Measurements from ENCODE around the gene ATP11C. TPM values are rescaled to one million over a fixed set of nuclear protein-coding genes. Genes with fewer than 3 reads are reported as not detected.

The ATP11C gene
- total RNA-seq, 4 donors from 2014 or later: 20.4 to 33.3 (median 27.3) TPM

- no peaks in the 10 kb centered on the region for H3K27me3 ChIP-seq
- TF ChIP-seq, protein P1, sequence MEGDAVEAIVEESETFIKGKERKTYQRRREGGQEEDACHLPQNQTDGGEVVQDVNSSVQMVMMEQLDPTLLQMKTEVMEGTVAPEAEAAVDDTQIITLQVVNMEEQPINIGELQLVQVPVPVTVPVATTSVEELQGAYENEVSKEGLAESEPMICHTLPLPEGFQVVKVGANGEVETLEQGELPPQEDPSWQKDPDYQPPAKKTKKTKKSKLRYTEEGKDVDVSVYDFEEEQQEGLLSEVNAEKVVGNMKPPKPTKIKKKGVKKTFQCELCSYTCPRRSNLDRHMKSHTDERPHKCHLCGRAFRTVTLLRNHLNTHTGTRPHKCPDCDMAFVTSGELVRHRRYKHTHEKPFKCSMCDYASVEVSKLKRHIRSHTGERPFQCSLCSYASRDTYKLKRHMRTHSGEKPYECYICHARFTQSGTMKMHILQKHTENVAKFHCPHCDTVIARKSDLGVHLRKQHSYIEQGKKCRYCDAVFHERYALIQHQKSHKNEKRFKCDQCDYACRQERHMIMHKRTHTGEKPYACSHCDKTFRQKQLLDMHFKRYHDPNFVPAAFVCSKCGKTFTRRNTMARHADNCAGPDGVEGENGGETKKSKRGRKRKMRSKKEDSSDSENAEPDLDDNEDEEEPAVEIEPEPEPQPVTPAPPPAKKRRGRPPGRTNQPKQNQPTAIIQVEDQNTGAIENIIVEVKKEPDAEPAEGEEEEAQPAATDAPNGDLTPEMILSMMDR (IDR thresholded peaks at IDR 0.05): no peak
- no peak for TF ChIP-seq POLR2AphosphoS5 (IDR thresholded peaks at IDR 0.05)
- TF ChIP-seq EP300 (IDR thresholded peaks at IDR 0.05): no peak
- no peak for TF ChIP-seq POLR2A (IDR thresholded peaks at IDR 0.05)
- H3K36me3 ChIP-seq: no peaks in the 10 kb centered on the region
- no peak overlapping the region for H3K27ac ChIP-seq
- no peak overlapping the region for H3K4me3 ChIP-seq
- peaks cover 0 to 3% (median 0%) of the 10 kb centered on the region in 3 donors for H3K4me1 ChIP-seq
- no peaks in the 10 kb centered on the region for H3K9me3 ChIP-seq
- 88 to 97% methylated on average over 3 to 5 of the region's 7 CpGs for WGBS, 2 donors (ENCODE audit: low coverage in 1 of 2)
- ATAC-seq: no peak
These were observed 112.4 kb downstream of the ATP11C start for GRCh38 chrX:139820358-139820984.

- H3K36me3 ChIP-seq: peaks cover 0 to 4% of the 10 kb centered on the region in 2 donors
- TF ChIP-seq POLR2A (IDR thresholded peaks at IDR 0.05): no peak
- H3K4me3 ChIP-seq: no peak overlapping the region
- ATAC-seq: no peak
- 76 to 80% methylated on average over 1 to 2 of the region's 2 CpGs for WGBS, 2 donors (ENCODE audit: low coverage in 1 of 2)
- no peaks in the 10 kb centered on the region for H3K27me3 ChIP-seq
- H3K27ac ChIP-seq: no peak overlapping the region
- no peaks in the 10 kb centered on the region for H3K9me3 ChIP-seq
- no peaks in the 10 kb centered on the region for H3K4me1 ChIP-seq
These were observed 116.6 kb downstream of the ATP11C start for GRCh38 chrX:139816204-139816603.

DNA sequence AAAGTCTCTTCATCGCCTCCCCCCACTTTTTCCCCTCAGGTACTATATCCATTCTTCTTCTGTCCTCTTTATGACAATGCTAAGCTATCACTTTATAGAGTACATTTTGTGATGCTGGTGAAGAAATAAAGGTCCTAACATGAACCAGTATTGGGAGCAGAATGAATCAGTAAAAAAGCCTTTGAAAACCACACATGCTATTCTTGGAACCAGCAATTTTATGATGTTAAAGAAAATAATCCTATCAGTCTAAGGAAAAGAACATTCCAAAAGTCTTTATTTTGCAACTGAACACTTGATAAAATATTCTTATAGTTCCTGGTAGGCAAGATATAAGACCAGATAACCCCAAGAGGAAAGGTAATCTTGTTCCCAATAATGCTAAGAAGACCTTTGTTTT, 117.1 kb downstream of the ATP11C start:
- Histone ChIP-seq H3K36me3 (peaks cover 0 to 4% of the 10 kb centered on the region in 2 donors), H3K4me3 (no peak overlapping the region), H3K27ac (no peak overlapping the region), H3K9me3 (no peaks in the 10 kb centered on the region), H3K4me1 (no peaks in the 10 kb centered on the region), H3K27me3 (no peaks in the 10 kb centered on the region)
- no peak for ATAC-seq
- WGBS, 2 donors (ENCODE audit: low coverage in 1 of 2): 89 to 90% methylated on average over 1 of the region's 1 CpG
- TF ChIP-seq POLR2A (IDR thresholded peaks at IDR 0.05): no peak

GRCh38 chrX:139811942-139812629, 120.8 kb downstream of the ATP11C start:
- H3K27me3 ChIP-seq: no peaks in the 10 kb centered on the region
- no peak overlapping the region for H3K4me3 ChIP-seq
- no peaks in the 10 kb centered on the region for H3K9me3 ChIP-seq
- TF ChIP-seq, protein P1 (IDR thresholded peaks at IDR 0.05): no peak
- no peak for TF ChIP-seq POLR2AphosphoS5 (IDR thresholded peaks at IDR 0.05)
- TF ChIP-seq POLR2A (IDR thresholded peaks at IDR 0.05): no peak
- no peak for TF ChIP-seq EP300 (IDR thresholded peaks at IDR 0.05)
- no peak overlapping the region for H3K27ac ChIP-seq
- WGBS, 2 donors (ENCODE audit: low coverage in 1 of 2): 84 to 85% methylated on average over 4 to 6 of the region's 6 CpGs
- H3K4me1 ChIP-seq: no peaks in the 10 kb centered on the region
- H3K36me3 ChIP-seq: peaks cover 0 to 11% of the 10 kb centered on the region in 2 donors
- ATAC-seq: no peak

GRCh38 chrX:139804482-139804881, 128.4 kb downstream of the ATP11C start:
- WGBS, 2 donors (ENCODE audit: low coverage in 1 of 2): 79 to 100% methylated on average over 1 of the region's 1 CpG
- H3K9me3 ChIP-seq: no peaks in the 10 kb centered on the region
- H3K36me3 ChIP-seq: peaks cover 0 to 38% of the 10 kb centered on the region in 2 donors
- no peak for ATAC-seq
- no peaks in the 10 kb centered on the region for H3K27me3 ChIP-seq
- no peaks in the 10 kb centered on the region for H3K4me1 ChIP-seq
- H3K27ac ChIP-seq: no peak overlapping the region
- H3K4me3 ChIP-seq: no peak overlapping the region
- no peak for TF ChIP-seq POLR2A (IDR thresholded peaks at IDR 0.05)
- no peak for TF ChIP-seq POLR2AphosphoS5 (IDR thresholded peaks at IDR 0.05)
- TF ChIP-seq, protein P1 (IDR thresholded peaks at IDR 0.05): no peak
- TF ChIP-seq EP300 (IDR thresholded peaks at IDR 0.05): no peak

DNA sequence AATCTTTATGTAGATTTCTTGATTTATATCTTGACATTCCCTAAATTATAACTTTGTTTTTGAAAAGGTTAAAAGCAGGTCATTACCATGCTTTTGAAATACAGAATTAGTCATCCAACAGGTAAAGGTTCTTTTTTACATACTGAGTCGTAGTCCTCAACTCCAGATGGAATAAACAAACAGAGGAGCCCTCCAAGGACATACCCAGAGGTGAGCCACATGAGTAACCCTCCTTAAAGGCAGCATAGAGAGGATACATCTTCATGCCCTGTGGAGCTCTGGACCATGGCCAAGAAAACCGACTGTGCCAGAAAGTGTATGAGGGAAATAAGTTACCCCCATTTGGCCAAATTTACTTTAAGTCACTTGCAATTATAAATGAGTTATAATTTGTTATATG, 129.6 kb downstream of the ATP11C start:
- TF ChIP-seq POLR2AphosphoS5 (IDR thresholded peaks at IDR 0.05) (no peak), POLR2A (IDR thresholded peaks at IDR 0.05) (no peak), EP300 (IDR thresholded peaks at IDR 0.05) (no peak)
- TF ChIP-seq, protein P1 (IDR thresholded peaks at IDR 0.05): no peak
- 25% methylated on average over 1 of the region's 2 CpGs; no CpG with 5 or more reads in 1 of the 2 donors for WGBS, 2 donors (ENCODE audit: low coverage in 1 of 2)
- H3K4me1 ChIP-seq: no peaks in the 10 kb centered on the region
- no peak for ATAC-seq
- no peak overlapping the region for H3K4me3 ChIP-seq
- no peaks in the 10 kb centered on the region for H3K9me3 ChIP-seq
- H3K27ac ChIP-seq: no peak overlapping the region
- peaks cover 0 to 35% of the 10 kb centered on the region in 2 donors for H3K36me3 ChIP-seq
- no peaks in the 10 kb centered on the region for H3K27me3 ChIP-seq

Measured in gastroesophageal sphincter (tissue), 4 donors.